GM12872 (cell line): Measurements from ENCODE around the gene OR1K1.

Source experiments
- TF ChIP-seq, protein P1 (sequence below): IDR thresholded peaks from 3 replicates; pipeline ENCODE4 v1.5.1; 2011; ENCODE audit warnings: low read depth, mild to moderate bottlenecking, low read length, moderate library complexity; ENCODE audit not compliant: insufficient read depth

The OR1K1 gene, protein sequence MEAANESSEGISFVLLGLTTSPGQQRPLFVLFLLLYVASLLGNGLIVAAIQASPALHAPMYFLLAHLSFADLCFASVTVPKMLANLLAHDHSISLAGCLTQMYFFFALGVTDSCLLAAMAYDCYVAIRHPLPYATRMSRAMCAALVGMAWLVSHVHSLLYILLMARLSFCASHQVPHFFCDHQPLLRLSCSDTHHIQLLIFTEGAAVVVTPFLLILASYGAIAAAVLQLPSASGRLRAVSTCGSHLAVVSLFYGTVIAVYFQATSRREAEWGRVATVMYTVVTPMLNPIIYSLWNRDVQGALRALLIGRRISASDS

GRCh38 chr9:122800066-122801060 is at the start of gene OR1K1:
OR1K1 (plus strand) TSS chr9:122800123; CDS start chr9:122800123, 0 bp downstream.
- TF ChIP-seq, protein P1, sequence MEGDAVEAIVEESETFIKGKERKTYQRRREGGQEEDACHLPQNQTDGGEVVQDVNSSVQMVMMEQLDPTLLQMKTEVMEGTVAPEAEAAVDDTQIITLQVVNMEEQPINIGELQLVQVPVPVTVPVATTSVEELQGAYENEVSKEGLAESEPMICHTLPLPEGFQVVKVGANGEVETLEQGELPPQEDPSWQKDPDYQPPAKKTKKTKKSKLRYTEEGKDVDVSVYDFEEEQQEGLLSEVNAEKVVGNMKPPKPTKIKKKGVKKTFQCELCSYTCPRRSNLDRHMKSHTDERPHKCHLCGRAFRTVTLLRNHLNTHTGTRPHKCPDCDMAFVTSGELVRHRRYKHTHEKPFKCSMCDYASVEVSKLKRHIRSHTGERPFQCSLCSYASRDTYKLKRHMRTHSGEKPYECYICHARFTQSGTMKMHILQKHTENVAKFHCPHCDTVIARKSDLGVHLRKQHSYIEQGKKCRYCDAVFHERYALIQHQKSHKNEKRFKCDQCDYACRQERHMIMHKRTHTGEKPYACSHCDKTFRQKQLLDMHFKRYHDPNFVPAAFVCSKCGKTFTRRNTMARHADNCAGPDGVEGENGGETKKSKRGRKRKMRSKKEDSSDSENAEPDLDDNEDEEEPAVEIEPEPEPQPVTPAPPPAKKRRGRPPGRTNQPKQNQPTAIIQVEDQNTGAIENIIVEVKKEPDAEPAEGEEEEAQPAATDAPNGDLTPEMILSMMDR, result no peak

- TF ChIP-seq, protein P1, result no peak
Measured at GRCh38 chr9:122754825-122755224, 45.1 kb upstream of the OR1K1 start.

- TF ChIP-seq, protein P1, result no peak
Measured at GRCh38 chr9:122767817-122768216, 32.1 kb upstream of the OR1K1 start.

DNA sequence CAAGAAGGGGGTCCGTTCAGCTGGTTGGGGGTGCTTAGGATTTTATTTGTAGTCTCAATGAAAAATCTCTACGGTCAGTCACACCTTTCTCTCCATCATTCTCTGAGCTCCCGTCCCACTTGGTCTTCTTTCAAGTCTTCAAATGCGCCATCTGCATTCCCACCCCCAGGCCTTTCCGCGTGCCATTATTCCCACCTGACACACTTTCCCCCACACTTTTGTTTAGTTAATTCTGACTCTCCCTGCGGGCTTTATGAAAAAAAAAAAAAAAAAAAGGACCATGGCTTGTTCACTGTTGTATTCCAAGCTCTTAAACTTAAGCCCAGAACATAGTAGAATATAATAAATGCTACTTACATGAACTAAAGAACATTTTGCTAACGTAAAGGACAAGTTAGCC is 22.9 kb upstream of the OR1K1 start:
- TF ChIP-seq, protein P1, result no peak

DNA sequence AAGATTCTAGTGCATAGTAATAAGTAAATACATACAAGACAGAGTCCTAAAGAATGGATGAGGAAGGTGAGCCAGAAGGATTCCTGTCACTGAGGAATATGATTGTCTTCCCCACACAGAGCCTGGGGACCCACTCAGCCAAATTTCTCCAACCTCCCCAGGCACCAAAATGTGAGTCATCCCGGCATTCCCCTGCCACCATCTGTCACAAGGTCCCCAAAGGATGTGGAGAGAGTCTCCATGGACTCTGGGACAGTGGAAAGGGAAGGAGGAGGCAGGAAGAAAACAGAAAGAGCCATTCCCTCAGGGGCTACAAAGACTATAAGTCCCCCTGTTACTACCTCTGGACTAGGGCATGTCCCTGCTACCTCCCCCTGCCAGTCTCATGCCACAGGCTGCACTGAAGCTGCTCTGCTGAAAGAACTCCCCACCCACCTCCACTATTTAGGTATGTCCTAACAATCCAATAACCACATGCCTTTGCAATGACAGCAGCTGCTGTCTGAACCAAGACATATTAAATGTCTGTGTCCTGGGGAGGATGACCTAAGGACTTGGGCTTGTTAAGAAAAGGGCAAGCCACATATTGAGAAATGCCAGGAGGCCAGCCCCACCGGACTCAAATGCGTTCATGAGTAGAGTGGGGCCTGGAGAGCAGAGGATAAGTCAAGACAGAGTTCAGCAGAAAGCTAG is 21.8 kb upstream of the OR1K1 start:
- TF ChIP-seq, protein P1, result no peak

DNA sequence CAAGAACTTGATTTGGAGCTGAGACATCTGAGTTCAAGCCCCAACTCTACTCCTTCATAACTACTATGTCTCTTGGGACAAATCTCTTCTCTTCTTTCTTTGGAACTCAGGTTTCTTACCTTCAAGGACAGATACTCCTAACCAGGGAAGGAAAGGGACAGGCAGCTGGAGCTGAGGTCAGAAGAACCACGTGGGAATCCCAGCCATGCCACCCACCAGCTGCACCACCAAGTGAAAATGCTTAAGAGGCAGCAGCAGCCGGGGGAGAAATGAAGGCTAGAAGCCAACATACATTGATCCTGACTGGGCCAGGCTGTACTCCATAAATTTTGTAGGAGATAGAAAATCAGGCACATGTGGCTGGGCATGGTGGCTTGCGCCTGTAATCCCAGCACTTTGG is 20.7 kb upstream of the OR1K1 start:
- TF ChIP-seq, protein P1, result no peak

DNA sequence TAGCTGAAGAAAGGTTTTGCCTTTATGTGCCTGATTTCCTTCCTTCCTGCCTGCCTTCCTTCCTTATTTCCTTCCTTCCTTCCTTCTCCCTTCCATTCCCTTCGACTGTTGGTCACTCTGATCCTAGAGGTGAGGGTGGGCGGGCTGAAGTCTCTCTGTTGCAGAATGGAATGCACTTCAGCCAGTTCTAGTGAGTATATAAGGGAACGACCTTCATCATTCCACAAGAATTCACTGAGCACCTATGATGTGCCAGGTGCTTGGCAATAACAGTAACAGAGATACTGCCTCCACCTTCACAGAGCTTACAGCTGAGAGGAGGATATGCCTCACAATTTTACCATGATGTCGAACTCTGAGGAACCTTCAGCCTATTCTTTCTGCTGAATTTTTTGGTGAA is 19.9 kb upstream of the OR1K1 start:
- TF ChIP-seq, protein P1, result no peak
